ENCODE results near the gene ASAP3. TPM values are rescaled to one million over a fixed set of nuclear protein-coding genes. Genes with fewer than 3 reads are reported as not detected.

ASAP3 gene
- total RNA-seq, 4 donors from 2014 or later, result 69.3 to 75.7 (median 73.6) TPM

GRCh38 chr1:23456226-23456625, 27.8 kb downstream of the ASAP3 start:
- Histone ChIP-seq H3K4me1 (peaks cover 33 to 51% of the 10 kb centered on the region in 2 donors), H3K9me3 (no peaks in the 10 kb centered on the region), H3K27ac (no peak overlapping the region), H3K27me3 (no peaks in the 10 kb centered on the region), H3K36me3 (no peaks in the 10 kb centered on the region), H3K4me3 (replicated peaks in 1 of 3) (no peak overlapping the region)
- DNase-seq, result no peak
- 87% methylated on average over 5 of the region's 5 CpGs for WGBS, 2 donors
- intact Hi-C loops (cut with DNase I), result no loop called here
- TF ChIP-seq POLR2A (IDR thresholded peaks at IDR 0.05) (no peak), CTCF (IDR thresholded peaks at IDR 0.05) (no peak)

- no peak for DNase-seq
- no peaks in the 10 kb centered on the region for H3K36me3 ChIP-seq
- no peaks in the 10 kb centered on the region for H3K9me3 ChIP-seq
- TF ChIP-seq CTCF (IDR thresholded peaks at IDR 0.05) (no peak), POLR2A (IDR thresholded peaks at IDR 0.05) (no peak)
- H3K4me1 ChIP-seq, result peaks cover 42 to 63% of the 10 kb centered on the region in 2 donors
- no peaks in the 10 kb centered on the region for H3K27me3 ChIP-seq
- no peak overlapping the region for H3K4me3 ChIP-seq (replicated peaks in 1 of 3)
- intact Hi-C loops (cut with DNase I), result no loop called here
- H3K27ac ChIP-seq, result peak overlapping the region; percentile 49 to 92 (median 83)
- 98 to 100% methylated on average over 3 of the region's 3 CpGs for WGBS, 2 donors
Observed at GRCh38 chr1:23453455-23454000, 30.5 kb downstream of the ASAP3 start.

GRCh38 chr1:23452011-23452411, 32.0 kb downstream of the ASAP3 start:
- DNase-seq, result peak; percentile 97 to 98
- Histone ChIP-seq H3K4me1 (peaks cover 30 to 53% of the 10 kb centered on the region in 2 donors), H3K27ac (peak overlapping the region; percentile 83 to 92 (median 85)), H3K9me3 (no peaks in the 10 kb centered on the region), H3K36me3 (no peaks in the 10 kb centered on the region), H3K4me3 (replicated peaks in 1 of 3) (no peak overlapping the region), H3K27me3 (no peaks in the 10 kb centered on the region)
- peak in 1 of 2 donors; percentile 71 for TF ChIP-seq POLR2A (IDR thresholded peaks at IDR 0.05)
- TF ChIP-seq CTCF (IDR thresholded peaks at IDR 0.05), result no peak
- intact Hi-C loops (cut with DNase I), result no loop called here
- 21 to 39% methylated on average over 4 to 5 of the region's 5 CpGs for WGBS, 2 donors

- Histone ChIP-seq H3K27me3 (no peaks in the 10 kb centered on the region), H3K4me1 (peaks cover 27 to 51% of the 10 kb centered on the region in 2 donors), H3K27ac (peak overlapping the region; percentile 83 to 92 (median 85)), H3K4me3 (replicated peaks in 1 of 3) (no peak overlapping the region), H3K9me3 (no peaks in the 10 kb centered on the region), H3K36me3 (no peaks in the 10 kb centered on the region)
- intact Hi-C loops (cut with DNase I), result no loop called here
- TF ChIP-seq POLR2A (IDR thresholded peaks at IDR 0.05) (no peak), CTCF (IDR thresholded peaks at IDR 0.05) (peak in 4 of 6 experiments; percentile 11 to 47 (median 32))
- peak; percentile 79 to 82 for DNase-seq
- 10 to 15% methylated on average over 1 of the region's 1 CpG for WGBS, 2 donors
Observed at GRCh38 chr1:23451441-23451840, 32.5 kb downstream of the ASAP3 start.

- Histone ChIP-seq H3K27me3 (no peaks in the 10 kb centered on the region), H3K4me1 (peaks cover 27 to 51% of the 10 kb centered on the region in 2 donors), H3K27ac (peak overlapping the region; percentile 83 to 92 (median 85)), H3K4me3 (replicated peaks in 1 of 3) (no peak overlapping the region), H3K36me3 (no peaks in the 10 kb centered on the region), H3K9me3 (no peaks in the 10 kb centered on the region)
- TF ChIP-seq POLR2A (IDR thresholded peaks at IDR 0.05) (no peak), CTCF (IDR thresholded peaks at IDR 0.05) (no peak)
- 94 to 98% methylated on average over 4 of the region's 4 CpGs for whole genome bisulfite sequencing, 2 donors
- no peak for DNase-seq
- intact Hi-C loops (cut with DNase I), result no loop called here
Observed at GRCh38 chr1:23450894-23451293, 33.1 kb downstream of the ASAP3 start.

Data from thyroid gland (tissue), 4 donors.